Cardiac atrium fibroblast (primary cell): Measurements from ENCODE around the gene TMEM192. TPM values are rescaled to one million over a fixed set of nuclear protein-coding genes. Genes with fewer than 3 reads are reported as not detected.

Source experiments
- total RNA-seq: library from RNA; depleted of rRNA; stranded (reverse); fragments of >200 nt; gene quantifications from 2 replicates; pipeline ENCODE4 v1.2.3, GENCODE V29; 2015

TMEM192 gene
- total RNA-seq, result 6.1 and 10.5 TPM in 2 replicates

GRCh38 chr4:165112368-165113121 is at the start of gene TMEM192:
TSS of gene TMEM192 (minus strand) at chr4:165112860. CDS start at chr4:165112773, 87 bp downstream.

GRCh38 chr4:165053645-165054044 is 59.0 kb downstream of the TMEM192 start, which contains the start of gene TRIM75:
TSS of gene TRIM75 (plus strand) at chr4:165053866. CDS start at chr4:165059148, 5,282 bp downstream.

DNA sequence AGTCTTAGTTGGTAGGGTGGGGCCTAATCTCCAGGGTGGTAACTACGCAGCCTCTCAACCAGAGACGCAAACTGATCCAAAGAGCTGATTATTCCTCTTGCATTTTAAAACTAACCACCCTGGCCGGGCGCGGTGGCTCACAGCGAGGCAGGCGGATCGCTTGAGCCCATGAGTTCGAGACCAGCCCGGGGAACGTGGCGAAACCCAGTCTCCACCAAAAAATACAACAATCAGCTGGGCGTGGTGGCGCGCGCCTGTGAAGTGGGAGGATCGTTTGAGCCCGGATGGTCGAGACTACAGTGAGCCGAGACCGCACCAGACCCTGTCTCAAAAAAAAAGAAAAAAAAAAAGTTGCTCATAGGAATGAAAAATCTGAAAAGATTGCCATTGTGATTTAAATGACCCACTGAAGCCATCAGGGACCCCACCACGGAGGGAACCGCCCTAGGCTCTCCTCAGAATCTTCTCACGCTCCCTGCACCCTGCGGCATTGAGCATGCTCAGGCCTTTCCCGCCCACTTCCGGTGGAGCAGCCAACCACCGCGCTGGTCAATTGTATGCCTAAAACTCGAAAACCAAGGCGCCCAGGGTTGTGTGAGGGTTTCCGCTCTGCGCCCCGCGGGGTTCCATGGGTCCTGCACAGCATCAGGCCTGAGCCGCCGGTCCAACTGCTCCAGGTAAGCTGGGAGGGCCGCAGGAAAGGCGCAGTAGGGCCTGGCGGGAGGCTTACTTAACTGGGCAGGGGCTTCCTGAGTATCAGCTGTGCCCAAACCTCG is 81.0 kb downstream of the TMEM192 start, which contains the start of gene TRIM60:
Gene TRIM60, plus strand, starts transcription at position 564 of the 776 bp plus-strand sequence. CDS start 8,074 bp downstream, outside the sequence.

Other genes with a start within 250 kb of the TMEM192 start
- gene APELA, start 235.7 kb downstream of the TMEM192 start, total RNA-seq, result not detected in 2 replicates
- gene TRIM61, start 135.2 kb downstream of the TMEM192 start, total RNA-seq, result 2.6 and 2.7 TPM in 2 replicates
- not detected in 2 replicates for gene TRIM60, start 80.9 kb downstream of the TMEM192 start, total RNA-seq
- gene TRIM75, start 59.0 kb downstream of the TMEM192 start, total RNA-seq, result not detected in 2 replicates
- 5.5 and 8.8 TPM in 2 replicates for gene KLHL2, start 94.7 kb upstream of the TMEM192 start, total RNA-seq
- 84.3 and 129 TPM in 2 replicates for gene MSMO1, start 214.8 kb upstream of the TMEM192 start, total RNA-seq